Nephron (organoid): ENCODE data around the gene SEPSECS.

Experiments
- H3K27ac Mint-ChIP-seq, 3 experiments: 2 replicates each; pipeline ENCODE4 v1.8.0; 2020; ENCODE audit warnings: mixed read lengths in 3 of 3, mild to moderate bottlenecking in 2 of 3, moderate library complexity in 1 of 3
- H3K27me3 Mint-ChIP-seq: 2 replicates; pipeline ENCODE4 v1.8.0; 2021; ENCODE audit warnings: low read depth, mild to moderate bottlenecking, moderate library complexity, mixed read lengths
- H3K36me3 Mint-ChIP-seq: 2 replicates; pipeline ENCODE4 v1.8.0; 2020; ENCODE audit warnings: low read depth, mixed read lengths
- H3K4me1 Mint-ChIP-seq: 2 replicates; pipeline ENCODE4 v1.8.0; 2020; ENCODE audit warnings: mixed read lengths
- H3K4me3 Mint-ChIP-seq, 3 experiments: 2 replicates each; pipeline ENCODE4 v1.8.0; 2020; ENCODE audit warnings: mild to moderate bottlenecking in 3 of 3, mixed read lengths in 3 of 3, moderate library complexity in 2 of 3
- H3K9me3 Mint-ChIP-seq: 2 replicates; pipeline ENCODE4 v1.8.0; 2020; ENCODE audit warnings: mixed read lengths
- CTCF ChIP-seq, 3 experiments: fragments of 200-600 bp; sonication (generic); IDR thresholded peaks; one replicate each; pipeline ENCODE4 v1.5.0; 2021; ENCODE audit warnings: antibody characterized with exemption in 3 of 3; ENCODE audit not compliant: unreplicated experiment in 3 of 3

SEPSECS gene

DNA sequence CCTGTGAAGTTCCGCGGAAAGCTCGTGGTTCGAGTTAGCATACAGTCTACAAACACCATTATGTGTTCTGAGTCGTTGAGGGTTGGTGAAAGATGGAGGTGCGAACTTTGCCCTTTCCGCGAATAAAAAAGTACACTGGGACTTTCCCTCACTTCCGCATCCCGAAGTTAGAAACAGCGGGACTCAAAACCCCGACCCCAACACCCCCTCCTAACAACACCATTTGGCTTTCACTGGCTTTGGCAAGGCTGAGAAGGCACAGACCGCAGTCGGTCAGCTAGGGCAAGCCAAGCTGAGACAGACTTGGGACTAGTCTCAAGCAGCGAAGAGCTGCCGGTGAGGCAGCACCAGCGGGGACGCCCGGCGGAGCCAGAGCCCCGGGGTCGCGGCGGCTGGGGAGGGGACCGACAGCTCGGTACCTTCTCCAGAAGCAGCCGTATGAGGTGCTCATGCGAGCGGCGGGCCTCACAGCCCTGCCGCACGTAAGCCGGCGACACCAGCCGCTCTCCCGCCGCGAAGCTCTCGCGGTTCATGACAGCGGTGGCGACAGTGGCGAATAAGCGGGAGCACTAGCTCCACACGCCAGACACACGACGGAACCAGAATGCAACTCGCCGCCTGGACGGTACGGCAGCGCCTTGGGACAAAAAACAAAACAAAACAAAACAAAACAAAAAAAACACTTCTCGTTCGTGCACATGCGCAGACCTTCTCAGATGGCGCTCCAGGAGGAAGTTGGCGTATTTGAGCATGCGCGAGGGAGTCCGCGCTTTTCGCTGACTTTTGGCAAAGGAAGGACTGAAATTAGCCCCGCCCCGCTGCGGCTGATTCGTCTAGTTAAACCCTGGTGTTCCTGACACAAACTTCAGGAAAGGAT lies at the start of gene SEPSECS:
Gene SEPSECS, minus strand, starts transcription at position 613 of the 877 bp plus-strand sequence. Its CDS starts 80 bp downstream, at position 533.
- no peaks in the 10 kb centered on the region for H3K9me3 Mint-ChIP-seq
- no peak for TF ChIP-seq CTCF (IDR thresholded peaks at IDR 0.05; ENCODE audit: unreplicated experiment in 3 of 3)
- H3K4me3 Mint-ChIP-seq, result peak within 1 kb of the TSS; percentile 90 to 97 (median 96)
- peaks cover 33% of the 10 kb centered on the region for H3K4me1 Mint-ChIP-seq
- H3K27ac Mint-ChIP-seq, result peak within 1 kb of the TSS; percentile 98 to 100 (median 99)
- H3K36me3 Mint-ChIP-seq, result peaks cover 1% of the 10 kb centered on the region
- no peaks in the 10 kb centered on the region for H3K27me3 Mint-ChIP-seq

GRCh38 chr4:25209702-25210101 lies 49.5 kb upstream of the SEPSECS start:
- Mint-ChIP-seq H3K27me3 (peaks cover 4% of the 10 kb centered on the region), H3K4me3 (no peak overlapping the region), H3K9me3 (peaks cover 18% of the 10 kb centered on the region), H3K4me1 (no peaks in the 10 kb centered on the region), H3K27ac (peak overlapping the region in 1 of 3 experiments; percentile 16), H3K36me3 (no peaks in the 10 kb centered on the region)
- no peak for TF ChIP-seq CTCF (IDR thresholded peaks at IDR 0.05; ENCODE audit: unreplicated experiment in 3 of 3)

DNA sequence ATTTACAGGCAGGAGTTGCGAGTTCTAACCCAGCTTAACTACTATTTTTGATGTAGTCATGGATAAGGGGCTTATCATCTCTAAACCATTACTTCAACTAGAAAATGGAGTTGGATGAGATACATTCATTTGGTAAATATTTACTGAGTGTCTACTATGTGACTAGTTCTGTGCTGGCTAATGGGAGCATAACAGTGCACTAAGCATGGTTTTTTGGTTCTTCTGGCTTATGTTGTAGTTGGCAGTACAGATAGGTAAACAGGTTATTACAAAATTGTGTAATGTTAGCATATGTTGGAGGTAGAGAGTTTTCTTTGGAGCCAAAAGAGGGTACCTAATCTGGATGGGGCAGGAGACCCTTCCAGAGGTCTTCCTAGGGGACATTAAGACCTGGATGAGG lies 47.7 kb upstream of the SEPSECS start:
- Mint-ChIP-seq H3K9me3 (peaks cover 13% of the 10 kb centered on the region), H3K27me3 (peaks cover 4% of the 10 kb centered on the region), H3K4me1 (no peaks in the 10 kb centered on the region), H3K4me3 (no peak overlapping the region), H3K27ac (no peak overlapping the region), H3K36me3 (no peaks in the 10 kb centered on the region)
- TF ChIP-seq CTCF (IDR thresholded peaks at IDR 0.05; ENCODE audit: unreplicated experiment in 3 of 3), result no peak

GRCh38 chr4:25198713-25199112 lies 38.5 kb upstream of the SEPSECS start:
- Mint-ChIP-seq H3K4me1 (no peaks in the 10 kb centered on the region), H3K9me3 (peaks cover 3% of the 10 kb centered on the region), H3K36me3 (peaks cover 6% of the 10 kb centered on the region), H3K4me3 (no peak overlapping the region), H3K27me3 (no peaks in the 10 kb centered on the region), H3K27ac (no peak overlapping the region)
- no peak for TF ChIP-seq CTCF (IDR thresholded peaks at IDR 0.05; ENCODE audit: unreplicated experiment in 3 of 3)

DNA sequence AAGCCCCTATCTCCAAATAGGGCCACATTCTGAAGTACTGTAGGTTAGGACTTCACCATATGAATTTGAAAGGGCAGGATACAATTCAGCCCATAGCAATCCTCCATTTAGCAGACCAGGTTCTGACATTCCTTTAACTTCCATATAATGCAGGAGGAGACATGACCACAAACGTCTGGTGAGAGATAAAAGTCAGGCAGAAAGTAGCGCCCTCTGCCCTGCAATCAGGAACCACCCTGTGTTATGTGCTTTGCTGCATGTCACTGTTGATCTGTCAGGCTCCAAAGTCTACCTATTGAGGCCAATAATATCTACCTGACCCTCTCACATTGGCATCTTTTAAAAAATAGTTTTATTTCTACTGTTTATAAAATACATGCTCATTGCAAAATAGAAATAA lies 30.2 kb upstream of the SEPSECS start:
- Mint-ChIP-seq H3K9me3 (no peaks in the 10 kb centered on the region), H3K27ac (no peak overlapping the region), H3K27me3 (no peaks in the 10 kb centered on the region), H3K4me1 (no peaks in the 10 kb centered on the region), H3K4me3 (no peak overlapping the region), H3K36me3 (no peaks in the 10 kb centered on the region)
- no peak for TF ChIP-seq CTCF (IDR thresholded peaks at IDR 0.05; ENCODE audit: unreplicated experiment in 3 of 3)

- Mint-ChIP-seq H3K27me3 (no peaks in the 10 kb centered on the region), H3K4me1 (no peaks in the 10 kb centered on the region), H3K27ac (no peak overlapping the region), H3K4me3 (no peak overlapping the region), H3K36me3 (no peaks in the 10 kb centered on the region), H3K9me3 (no peaks in the 10 kb centered on the region)
- TF ChIP-seq CTCF (IDR thresholded peaks at IDR 0.05; ENCODE audit: unreplicated experiment in 3 of 3), result no peak
Observed at GRCh38 chr4:25184056-25184455, 23.8 kb upstream of the SEPSECS start.
